GM12874 (cell line): Measurements from ENCODE around the gene TTC23L.

Experiments
- TF ChIP-seq, protein P1 (sequence below): IDR thresholded peaks from 2 replicates; pipeline ENCODE4 v1.5.1; 2011; ENCODE audit warnings: low read depth, mild to moderate bottlenecking, control low read depth, low read length, moderate library complexity; ENCODE audit not compliant: insufficient read depth

Gene TTC23L

DNA sequence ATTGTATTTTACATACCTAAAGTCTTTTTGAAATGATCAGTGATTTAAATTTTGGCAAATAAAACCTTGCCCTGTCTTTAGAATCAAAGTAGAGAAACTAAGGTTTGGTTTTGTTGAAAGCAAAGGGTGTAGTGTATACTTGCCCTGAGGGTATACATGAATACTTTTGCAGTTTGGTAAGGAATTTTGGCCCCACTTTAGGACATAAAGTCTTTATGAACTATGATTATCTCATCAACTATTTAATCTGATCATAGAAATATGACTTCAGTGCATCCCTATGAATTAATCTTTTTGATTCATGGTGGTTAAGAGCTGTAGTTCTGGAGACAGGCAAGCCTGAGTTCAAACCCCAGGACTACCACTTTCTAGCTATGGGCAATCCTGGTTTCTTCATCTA is 58.7 kb downstream of the TTC23L start:
- TF ChIP-seq, protein P1, sequence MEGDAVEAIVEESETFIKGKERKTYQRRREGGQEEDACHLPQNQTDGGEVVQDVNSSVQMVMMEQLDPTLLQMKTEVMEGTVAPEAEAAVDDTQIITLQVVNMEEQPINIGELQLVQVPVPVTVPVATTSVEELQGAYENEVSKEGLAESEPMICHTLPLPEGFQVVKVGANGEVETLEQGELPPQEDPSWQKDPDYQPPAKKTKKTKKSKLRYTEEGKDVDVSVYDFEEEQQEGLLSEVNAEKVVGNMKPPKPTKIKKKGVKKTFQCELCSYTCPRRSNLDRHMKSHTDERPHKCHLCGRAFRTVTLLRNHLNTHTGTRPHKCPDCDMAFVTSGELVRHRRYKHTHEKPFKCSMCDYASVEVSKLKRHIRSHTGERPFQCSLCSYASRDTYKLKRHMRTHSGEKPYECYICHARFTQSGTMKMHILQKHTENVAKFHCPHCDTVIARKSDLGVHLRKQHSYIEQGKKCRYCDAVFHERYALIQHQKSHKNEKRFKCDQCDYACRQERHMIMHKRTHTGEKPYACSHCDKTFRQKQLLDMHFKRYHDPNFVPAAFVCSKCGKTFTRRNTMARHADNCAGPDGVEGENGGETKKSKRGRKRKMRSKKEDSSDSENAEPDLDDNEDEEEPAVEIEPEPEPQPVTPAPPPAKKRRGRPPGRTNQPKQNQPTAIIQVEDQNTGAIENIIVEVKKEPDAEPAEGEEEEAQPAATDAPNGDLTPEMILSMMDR = no peak

DNA sequence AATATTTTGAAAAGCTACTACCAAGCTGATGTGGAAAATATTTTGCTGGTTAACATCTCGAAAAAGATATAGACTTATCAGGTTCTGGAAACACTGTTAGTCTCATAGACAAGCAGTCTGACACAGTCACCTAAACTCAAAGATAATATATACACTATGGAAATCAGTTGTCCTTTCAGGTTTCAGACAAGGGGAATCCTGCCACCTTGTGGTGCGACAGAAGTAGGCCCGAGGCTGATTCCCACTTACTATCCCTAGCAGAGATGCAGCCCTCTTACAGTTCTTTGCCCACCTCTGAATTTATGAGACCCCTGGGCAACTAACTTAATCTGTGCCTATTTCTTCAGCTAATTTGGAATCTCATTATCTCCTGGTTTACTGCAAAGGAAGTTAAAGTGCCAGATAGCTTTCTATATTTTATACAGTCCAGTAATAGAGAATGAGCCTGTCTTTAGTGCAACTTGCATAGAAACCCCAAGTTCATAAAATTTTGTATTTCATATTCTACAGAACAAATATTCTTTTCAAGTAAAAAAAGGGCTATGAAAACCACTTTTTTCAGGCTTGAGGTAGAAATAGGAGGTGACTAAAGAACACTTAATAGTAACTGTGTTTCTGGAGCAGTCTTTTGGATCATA is 59.4 kb downstream of the TTC23L start:
- TF ChIP-seq, protein P1 = peak; percentile 70

DNA sequence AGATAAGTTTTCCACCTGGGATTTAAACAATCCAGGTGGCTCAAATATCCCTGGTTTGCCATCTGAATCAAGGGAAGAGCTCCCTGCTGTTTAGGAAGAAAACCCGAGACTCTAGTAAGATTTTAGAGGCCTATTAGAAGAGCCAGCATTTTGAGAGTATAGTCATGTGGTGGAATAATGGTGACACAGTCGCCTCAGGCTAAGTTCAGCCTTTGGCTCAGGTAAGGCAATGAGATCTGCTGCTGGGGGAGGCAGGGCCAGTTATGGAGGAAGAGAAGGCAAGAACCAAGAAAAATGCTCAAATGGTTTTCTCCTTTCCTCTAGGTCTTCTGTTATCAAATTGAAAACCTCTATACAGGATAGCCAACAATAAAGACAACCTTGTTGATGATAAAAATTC is 60.1 kb downstream of the TTC23L start:
- TF ChIP-seq, protein P1 = no peak

DNA sequence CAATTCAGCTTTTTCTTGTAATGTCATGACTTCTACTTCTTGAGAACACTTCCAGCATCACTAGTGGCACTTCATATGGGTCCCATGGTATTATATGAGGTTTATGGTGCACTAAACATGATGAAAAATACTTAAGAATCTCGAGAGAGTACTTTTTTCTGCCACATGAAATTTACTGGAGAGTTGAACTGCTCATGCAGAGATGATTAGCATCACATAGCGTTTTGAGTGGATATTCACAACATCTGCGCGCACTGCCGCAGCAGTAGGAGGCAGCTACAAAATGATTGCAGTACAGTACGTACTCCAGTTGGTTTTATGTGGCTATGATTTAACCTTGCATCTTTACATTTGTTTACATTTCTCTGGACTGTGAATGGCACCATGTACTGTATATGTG is 61.7 kb downstream of the TTC23L start:
- TF ChIP-seq, protein P1 = no peak

DNA sequence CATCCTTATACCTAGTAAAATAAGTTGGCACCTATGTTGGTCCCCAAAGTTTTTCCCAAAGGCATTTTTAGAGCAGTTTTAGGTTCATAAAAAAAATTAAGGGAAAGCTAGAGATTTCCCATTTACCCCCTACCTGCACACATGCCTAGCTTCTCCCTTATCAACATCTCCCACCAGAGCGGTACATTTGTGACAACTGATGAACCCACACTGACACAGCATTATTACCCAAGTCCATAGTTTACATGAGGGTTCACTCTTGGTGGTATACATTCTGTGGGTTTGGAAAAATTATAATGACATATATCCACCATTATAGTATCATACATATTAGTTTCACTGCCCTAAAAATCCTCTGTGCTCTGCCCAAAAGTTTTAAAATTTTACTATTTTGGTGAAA is 64.3 kb downstream of the TTC23L start:
- TF ChIP-seq, protein P1 = no peak

DNA sequence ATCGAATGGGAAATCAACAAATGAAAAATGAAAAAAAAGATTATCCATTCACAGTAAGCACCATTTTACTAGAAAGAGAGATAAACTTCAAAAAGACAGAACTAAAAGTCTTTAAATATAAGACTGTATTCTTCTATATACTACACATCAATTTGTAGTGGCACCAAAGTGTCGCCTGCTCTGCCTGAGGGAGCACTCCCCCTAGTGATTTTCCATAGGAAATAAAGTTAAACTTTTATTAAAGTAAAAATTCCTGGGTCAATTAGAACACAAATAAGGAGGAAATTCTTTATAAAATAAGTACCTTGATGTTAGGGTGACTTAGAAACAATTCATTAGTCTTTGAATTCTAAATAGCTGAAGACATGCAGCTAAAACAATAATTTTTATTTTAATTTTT is 66.6 kb downstream of the TTC23L start:
- TF ChIP-seq, protein P1 = no peak

DNA sequence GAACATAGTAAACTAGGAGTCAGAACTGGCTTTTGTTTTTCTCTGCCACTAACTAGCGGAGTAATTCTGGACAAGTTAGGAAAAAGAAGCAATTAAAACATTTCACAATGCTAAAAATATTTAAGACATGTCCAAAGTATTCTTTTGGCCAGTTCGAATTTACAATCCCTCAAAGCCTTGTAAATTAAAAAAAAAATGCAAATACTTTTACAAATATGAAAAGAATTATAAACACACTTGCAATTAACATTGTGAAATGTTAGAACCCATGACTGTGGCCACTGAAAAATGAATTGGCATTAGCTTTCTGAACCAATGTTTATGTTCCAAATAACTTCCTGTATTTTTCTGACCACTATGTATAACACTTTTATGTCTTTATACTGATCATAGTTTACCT is 74.1 kb downstream of the TTC23L start:
- TF ChIP-seq, protein P1 = no peak
